H9 (cell line): ENCODE data around the gene ARHGDIB. TPM values are rescaled to one million over a fixed set of nuclear protein-coding genes. Genes with fewer than 3 reads are reported as not detected.

Experiments used
- DNase-seq: peaks from one replicate; pipeline ENCODE4 v3.0.0-alpha.2; 2017
- H2AFZ ChIP-seq: one replicate; pipeline ENCODE4 v1.6.1; 2013; ENCODE audit warnings: mild to moderate bottlenecking, low read length, control low read depth, moderate library complexity
- H2AK5ac ChIP-seq: 2 replicates; pipeline ENCODE4 v1.6.1; 2013; ENCODE audit warnings: low read length, control low read depth, mixed read lengths; ENCODE audit not compliant: insufficient read length
- H2BK120ac ChIP-seq: one replicate; pipeline ENCODE4 v1.6.1; 2013; ENCODE audit warnings: low read depth, mild to moderate bottlenecking, low read length, control low read depth, inconsistent platforms; ENCODE audit not compliant: poor library complexity, severe bottlenecking
- H2BK12ac ChIP-seq: 2 replicates; pipeline ENCODE4 v1.6.1; 2013; ENCODE audit warnings: low read length, control low read depth, mixed read lengths, low read depth; ENCODE audit not compliant: insufficient read length
- H2BK15ac ChIP-seq: 2 replicates; pipeline ENCODE4 v1.6.1; 2013; ENCODE audit warnings: low read depth, low read length, control low read depth
- H2BK20ac ChIP-seq: one replicate; pipeline ENCODE4 v1.6.1; 2013; ENCODE audit warnings: low read depth, mild to moderate bottlenecking, low read length, control low read depth, inconsistent platforms; ENCODE audit not compliant: poor library complexity, severe bottlenecking
- H2BK5ac ChIP-seq: 2 replicates; pipeline ENCODE4 v1.6.1; 2013; ENCODE audit warnings: low read length, control low read depth, mixed read lengths; ENCODE audit not compliant: insufficient read length
- H3K14ac ChIP-seq: 2 replicates; pipeline ENCODE4 v1.6.1; 2013; ENCODE audit warnings: low read length, control low read depth; ENCODE audit not compliant: insufficient read depth
- H3K18ac ChIP-seq: 2 replicates; pipeline ENCODE4 v1.6.1; 2013; ENCODE audit warnings: low read depth, mild to moderate bottlenecking, mixed read lengths, low read length, control low read depth; ENCODE audit not compliant: insufficient read length
- H3K23ac ChIP-seq: 2 replicates; pipeline ENCODE4 v1.6.1; 2013; ENCODE audit warnings: low read length, control low read depth, mixed read lengths, low read depth; ENCODE audit not compliant: insufficient read length
- H3K23me2 ChIP-seq: 2 replicates; pipeline ENCODE4 v1.6.1; 2013; ENCODE audit warnings: low read depth, mild to moderate bottlenecking, mixed read lengths, low read length, control low read depth; ENCODE audit not compliant: insufficient read length, poor library complexity, severe bottlenecking
- H3K27ac ChIP-seq: 2 replicates; pipeline ENCODE4 v1.5.1; 2013; ENCODE audit warnings: low read length, control low read depth, mixed read lengths, low read depth; ENCODE audit not compliant: insufficient read length
- H3K27me3 ChIP-seq: 2 replicates; pipeline ENCODE4 v1.6.1; 2013; ENCODE audit warnings: low read length, control low read depth, inconsistent platforms; ENCODE audit not compliant: insufficient read depth
- H3K4ac ChIP-seq: 2 replicates; pipeline ENCODE4 v1.6.1; 2013; ENCODE audit warnings: low read depth, mild to moderate bottlenecking, control low read depth, inconsistent platforms, low read length, moderate library complexity
- H3K4me1 ChIP-seq: 2 replicates; pipeline ENCODE4 v1.6.1; 2013; ENCODE audit warnings: low read length, control low read depth, inconsistent platforms; ENCODE audit not compliant: insufficient read depth
- H3K4me2 ChIP-seq: 2 replicates; pipeline ENCODE4 v1.6.1; 2013; ENCODE audit warnings: low read length, control low read depth, mixed read lengths; ENCODE audit not compliant: insufficient read length, insufficient read depth
- H3K56ac ChIP-seq: 2 replicates; pipeline ENCODE4 v1.6.1; 2013; ENCODE audit warnings: low read depth, mild to moderate bottlenecking, mixed read lengths, low read length, control low read depth; ENCODE audit not compliant: insufficient read length
- H3K79me1 ChIP-seq: 2 replicates; pipeline ENCODE4 v1.6.1; 2013; ENCODE audit warnings: low read depth, mild to moderate bottlenecking, moderate library complexity, low read length, control low read depth, inconsistent platforms; ENCODE audit not compliant: insufficient read depth, poor library complexity, severe bottlenecking
- H3K79me2 ChIP-seq: 2 replicates; pipeline ENCODE4 v1.6.1; 2013; ENCODE audit warnings: low read length, control low read depth, inconsistent platforms; ENCODE audit not compliant: insufficient read depth
- H3K9ac ChIP-seq: 2 replicates; pipeline ENCODE4 v1.6.1; 2013; ENCODE audit warnings: low read length, control low read depth, mixed read lengths; ENCODE audit not compliant: insufficient read length; ENCODE audit errors: extremely low read depth
- H3K9me3 ChIP-seq: one replicate; pipeline ENCODE4 v1.6.1; 2013; ENCODE audit warnings: low read depth, low read length, inconsistent platforms; ENCODE audit not compliant: control insufficient read depth
- H3T11ph ChIP-seq: one replicate; pipeline ENCODE4 v1.6.1; 2013; ENCODE audit warnings: mild to moderate bottlenecking, low read length, control low read depth, inconsistent platforms
- H4K20me1 ChIP-seq: one replicate; pipeline ENCODE4 v1.6.1; 2013; ENCODE audit not compliant: control insufficient read depth, insufficient read length, insufficient read depth
- H4K5ac ChIP-seq: 2 replicates; pipeline ENCODE4 v1.6.1; 2013; ENCODE audit warnings: low read depth, mild to moderate bottlenecking, mixed read lengths, low read length, control low read depth; ENCODE audit not compliant: insufficient read length
- H4K8ac ChIP-seq: replicated peaks from 2 replicates; pipeline ENCODE4 v1.6.1; 2013; ENCODE audit warnings: low read length, control low read depth, mixed read lengths, low read depth; ENCODE audit not compliant: insufficient read length
- H4K91ac ChIP-seq: 2 replicates; pipeline ENCODE4 v1.6.1; 2013; ENCODE audit warnings: low read depth, mild to moderate bottlenecking, moderate library complexity, mixed read lengths, low read length, control low read depth; ENCODE audit not compliant: insufficient read length
- H3K27ac Mint-ChIP-seq, 3 experiments: 2 replicates in 2 of 3; 3 replicates in 1 of 3; pipeline ENCODE4 v1.8.0; 2020 to 2021; ENCODE audit warnings: mixed read lengths in 3 of 3, mild to moderate bottlenecking in 1 of 3, moderate library complexity in 1 of 3
- H3K27me3 Mint-ChIP-seq: 2 replicates; pipeline ENCODE4 v1.8.0; 2021; ENCODE audit warnings: low read depth, mild to moderate bottlenecking, moderate library complexity, mixed read lengths
- H3K36me3 Mint-ChIP-seq, 3 experiments: 2 replicates in 2 of 3; 3 replicates in 1 of 3; pipeline ENCODE4 v1.8.0; 2020 to 2021; ENCODE audit warnings: low read depth in 3 of 3, mixed read lengths in 3 of 3; ENCODE audit not compliant: insufficient read depth in 1 of 3
- H3K4me1 Mint-ChIP-seq, 2 experiments: 2 replicates each; pipeline ENCODE4 v1.8.0; 2020; ENCODE audit warnings: mixed read lengths in 2 of 2
- H3K4me3 Mint-ChIP-seq, 2 experiments: 2 replicates in 1 of 2; 3 replicates in 1 of 2; pipeline ENCODE4 v1.8.0; 2020 to 2021; ENCODE audit warnings: mild to moderate bottlenecking in 2 of 2, mixed read lengths in 2 of 2, moderate library complexity in 1 of 2
- H3K9me3 Mint-ChIP-seq, 2 experiments: 2 replicates in 1 of 2; 3 replicates in 1 of 2; pipeline ENCODE4 v1.8.0; 2020; ENCODE audit warnings: mild to moderate bottlenecking in 2 of 2, mixed read lengths in 2 of 2, moderate library complexity in 1 of 2
- CTCF ChIP-seq: fragments of 200-600 bp; sonication (generic); conservative IDR thresholded peaks from 3 replicates; pipeline ENCODE4 v1.8.0; 2021; ENCODE audit warnings: antibody characterized with exemption, mild to moderate bottlenecking
- WGBS: extraction: QIAGEN DNeasy Blood & Tissue Kit; methylation state at CpG from one replicate; pipeline ENCODE4 v1.1.7; 2013; ENCODE audit warnings: missing lambda C conversion rate, low lambda C conversion rate, mixed read lengths; ENCODE audit not compliant: insufficient read length; ENCODE audit errors: extremely low coverage; 5-methylcytosine and 5-hydroxymethylcytosine counted together
- total RNA-seq: library from RNA; stranded (reverse); gene quantifications from 2 replicates; pipeline ENCODE4 v1.2.1, GENCODE V29; 2021

Gene ARHGDIB
- total RNA-seq, 1 experiment from 2014 or later, result 0.44 TPM

- H3T11ph ChIP-seq, result no peak overlapping the region
Measured at GRCh38 chr12:15001733-15002382, 40.5 kb upstream of the ARHGDIB start.

More at GRCh38 chr12:15001733-15002382, 40.5 kb upstream of the ARHGDIB start:
- no peaks in the 10 kb centered on the region for H3K9me3 ChIP-seq
- no peaks in the 10 kb centered on the region for H3K79me2 ChIP-seq
- H3K4me1 ChIP-seq, result no peaks in the 10 kb centered on the region; the same call in 1 of the 2 replicates
- no peak for TF ChIP-seq CTCF
- H3K23ac ChIP-seq, result no peak overlapping the region
- no peak overlapping the region for H3K18ac ChIP-seq
- no peaks in the 10 kb centered on the region for H3K27me3 Mint-ChIP-seq
- peaks cover 9 to 11% of the 10 kb centered on the region in 2 experiments for H3K4me1 Mint-ChIP-seq
- no peak overlapping the region for H3K4ac ChIP-seq
- no peak overlapping the region for H2BK5ac ChIP-seq
- H3K56ac ChIP-seq, result no peak overlapping the region
- H2AK5ac ChIP-seq, result no peak overlapping the region
- DNase-seq, result peak; percentile 76
- H4K5ac ChIP-seq, result no peak overlapping the region
- no peak overlapping the region for H4K8ac ChIP-seq
- H3K9ac ChIP-seq, result no peak overlapping the region
- no peak overlapping the region for H2BK120ac ChIP-seq
- H3K27ac ChIP-seq, result no peak overlapping the region
- H4K20me1 ChIP-seq, result no peaks in the 10 kb centered on the region
- H2BK20ac ChIP-seq, result no peak overlapping the region
- H3K4me2 ChIP-seq, result no peak overlapping the region
- H3K27me3 ChIP-seq, result no peaks in the 10 kb centered on the region
- no peaks in the 10 kb centered on the region for H3K9me3 Mint-ChIP-seq
- H3K36me3 Mint-ChIP-seq, result no peaks in the 10 kb centered on the region
- H2BK12ac ChIP-seq, result no peak overlapping the region
- peak overlapping the region in 1 of 3 experiments; percentile 81; a peak in 2 of 7 replicates for H3K27ac Mint-ChIP-seq
- H3K14ac ChIP-seq, result no peak overlapping the region
- H4K91ac ChIP-seq, result no peak overlapping the region
- no peak overlapping the region for H2BK15ac ChIP-seq
- H3K23me2 ChIP-seq, result no peaks in the 10 kb centered on the region
- peak overlapping the region in 1 of 2 experiments; percentile 38; a peak in 1 of 5 replicates for H3K4me3 Mint-ChIP-seq
- no CpG with 5 or more reads among the region's 6 CpGs for WGBS
- H2AFZ ChIP-seq, result peak overlapping the region; percentile 63
- no peaks in the 10 kb centered on the region for H3K79me1 ChIP-seq
